Activated CD4-positive, alpha-beta memory T cell treated with anti-CD3 and anti-CD28 coated beads, Interleukin-2, amount 10 ng/mL, durations not matched to agents 7 days and 5 days (primary cell): ENCODE data around the gene MAD1L1. TPM values are rescaled to one million over a fixed set of nuclear protein-coding genes. Genes with fewer than 3 reads are reported as not detected.

Source experiments
- CTCF ChIA-PET: fragments of 350-600 bp; sonication (Branson Sonifier 250); formaldehyde crosslinking; loops from one replicate; lab custom pipeline; 2021; ENCODE audit warnings: antibody characterized with exemption, inconsistent platforms; lab: Charles Lee
- POLR2A ChIA-PET: fragments of 350-600 bp; sonication (Branson Sonifier 250); formaldehyde crosslinking; loops from one replicate; lab custom pipeline; 2021; ENCODE audit warnings: antibody characterized with exemption; lab: Charles Lee
- DNase-seq: peaks from one replicate; pipeline ENCODE4 v3.0.0-alpha.2; 2020
- H3K27ac Mint-ChIP-seq: one replicate; pipeline ENCODE4 v1.8.0; 2021; ENCODE audit warnings: mild to moderate bottlenecking, mixed read lengths
- H3K27me3 Mint-ChIP-seq: one replicate; pipeline ENCODE4 v1.8.0; 2021; ENCODE audit warnings: mixed read lengths
- H3K36me3 Mint-ChIP-seq: one replicate; pipeline ENCODE4 v1.8.0; 2021; ENCODE audit warnings: low read depth, mixed read lengths
- H3K4me1 Mint-ChIP-seq: one replicate; pipeline ENCODE4 v1.8.0; 2021; ENCODE audit warnings: mixed read lengths
- H3K4me3 Mint-ChIP-seq: one replicate; pipeline ENCODE4 v1.8.0; 2021; ENCODE audit warnings: mild to moderate bottlenecking, mixed read lengths
- H3K9me3 Mint-ChIP-seq: one replicate; pipeline ENCODE4 v1.8.0; 2021; ENCODE audit warnings: mixed read lengths
- total RNA-seq, 2 experiments: library from RNA; stranded (reverse); gene quantifications; one replicate each; pipeline ENCODE4 v1.2.3, GENCODE V29; 2021

MAD1L1 gene
- total RNA-seq, 2 experiments from 2014 or later = 120 to 136 TPM

GRCh38 chr7:1945558-1945957 lies 287.2 kb downstream of the MAD1L1 start:
- Mint-ChIP-seq H3K4me1 (peaks cover 47% of the 10 kb centered on the region), H3K9me3 (no peaks in the 10 kb centered on the region), H3K36me3 (peaks cover 4% of the 10 kb centered on the region), H3K27me3 (no peaks in the 10 kb centered on the region), H3K4me3 (no peak overlapping the region), H3K27ac (no peak overlapping the region)
- POLR2A ChIA-PET = no interaction called here
- no peak for DNase-seq
- CTCF ChIA-PET = no interaction called here

- DNase-seq = no peak
- H3K27me3 Mint-ChIP-seq = no peaks in the 10 kb centered on the region
- CTCF ChIA-PET = no interaction called here
- no peak overlapping the region for H3K4me3 Mint-ChIP-seq
- H3K36me3 Mint-ChIP-seq = peaks cover 12% of the 10 kb centered on the region
- H3K27ac Mint-ChIP-seq = no peak overlapping the region
- POLR2A ChIA-PET = interaction anchor here (0.7 kb wide), 1 partner anchor 42 kb away, joined by 3 read pairs; no protein-coding TSS in a partner anchor
- no peaks in the 10 kb centered on the region for H3K9me3 Mint-ChIP-seq
- peaks cover 46% of the 10 kb centered on the region for H3K4me1 Mint-ChIP-seq
Measured at GRCh38 chr7:1944619-1945210, 288.0 kb downstream of the MAD1L1 start.

GRCh38 chr7:1943933-1944618 lies 288.7 kb downstream of the MAD1L1 start:
- CTCF ChIA-PET = no interaction called here

GRCh38 chr7:1943326-1943725 lies 289.4 kb downstream of the MAD1L1 start:
- Mint-ChIP-seq H3K36me3 (peaks cover 25% of the 10 kb centered on the region), H3K4me3 (no peak overlapping the region), H3K27me3 (no peaks in the 10 kb centered on the region), H3K27ac (peak overlapping the region; percentile 27), H3K4me1 (peaks cover 55% of the 10 kb centered on the region), H3K9me3 (no peaks in the 10 kb centered on the region)
- ChIA-PET CTCF (no interaction called here), POLR2A (no interaction called here)
- DNase-seq = no peak

More at GRCh38 chr7:1943933-1944618, 288.7 kb downstream of the MAD1L1 start:
- no peaks in the 10 kb centered on the region for H3K9me3 Mint-ChIP-seq
- peak overlapping the region; percentile 20 for H3K4me3 Mint-ChIP-seq
- H3K27me3 Mint-ChIP-seq = no peaks in the 10 kb centered on the region
- DNase-seq = peak; percentile 73
- peaks cover 48% of the 10 kb centered on the region for H3K4me1 Mint-ChIP-seq
- H3K36me3 Mint-ChIP-seq = peaks cover 17% of the 10 kb centered on the region
- H3K27ac Mint-ChIP-seq = peak overlapping the region; percentile 52
- POLR2A ChIA-PET = interaction anchor here (0.7 kb wide), 1 partner anchor 43 kb away, joined by 3 read pairs; no protein-coding TSS in a partner anchor

- Mint-ChIP-seq H3K4me3 (no peak overlapping the region), H3K27ac (peak overlapping the region; percentile 31), H3K36me3 (peaks cover 28% of the 10 kb centered on the region), H3K9me3 (no peaks in the 10 kb centered on the region), H3K27me3 (no peaks in the 10 kb centered on the region), H3K4me1 (peaks cover 59% of the 10 kb centered on the region)
- no peak for DNase-seq
- ChIA-PET CTCF (no interaction called here), POLR2A (no interaction called here)
Measured at GRCh38 chr7:1942941-1943289, 289.8 kb downstream of the MAD1L1 start.

GRCh38 chr7:1942243-1942940 lies 290.4 kb downstream of the MAD1L1 start:
- POLR2A ChIA-PET = no interaction called here
- Mint-ChIP-seq H3K4me3 (no peak overlapping the region), H3K4me1 (peaks cover 59% of the 10 kb centered on the region), H3K36me3 (peaks cover 28% of the 10 kb centered on the region), H3K27me3 (no peaks in the 10 kb centered on the region), H3K27ac (peak overlapping the region; percentile 55), H3K9me3 (no peaks in the 10 kb centered on the region)
- CTCF ChIA-PET = no interaction called here
- DNase-seq = no peak

GRCh38 chr7:1941464-1942242 lies 291.1 kb downstream of the MAD1L1 start:
- ChIA-PET CTCF (no interaction called here), POLR2A (no interaction called here)
- Mint-ChIP-seq H3K4me3 (no peak overlapping the region), H3K27me3 (no peaks in the 10 kb centered on the region), H3K36me3 (peaks cover 34% of the 10 kb centered on the region), H3K4me1 (peaks cover 63% of the 10 kb centered on the region), H3K27ac (peak overlapping the region; percentile 55), H3K9me3 (no peaks in the 10 kb centered on the region)
- DNase-seq = no peak

GRCh38 chr7:1940863-1941262 lies 291.9 kb downstream of the MAD1L1 start:
- ChIA-PET CTCF (interaction anchor here (1.9 kb wide), 1 partner anchor 46 kb away, joined by 9 read pairs; no protein-coding TSS in a partner anchor), POLR2A (interaction anchor here (0.6 to 2.1 kb wide), 7 partner anchors 10 to 99 kb away, joined by 3 to 42 read pairs (median 3); no protein-coding TSS in a partner anchor)
- DNase-seq = no peak
- Mint-ChIP-seq H3K9me3 (no peaks in the 10 kb centered on the region), H3K36me3 (peaks cover 41% of the 10 kb centered on the region), H3K27me3 (no peaks in the 10 kb centered on the region), H3K4me3 (peak overlapping the region; percentile 94), H3K4me1 (peaks cover 63% of the 10 kb centered on the region), H3K27ac (peak overlapping the region; percentile 100)

- ChIA-PET CTCF (interaction anchor here (1.9 kb wide), 1 partner anchor 46 kb away, joined by 9 read pairs; no protein-coding TSS in a partner anchor), POLR2A (interaction anchor here (0.6 to 2.1 kb wide), 17 partner anchors 10 to 467 kb away, joined by 3 to 42 read pairs (median 4); partner anchors contain the start of genes MRM2 and NUDT1)
- peaks cover 63% of the 10 kb centered on the region for H3K4me1 Mint-ChIP-seq
- H3K27me3 Mint-ChIP-seq = no peaks in the 10 kb centered on the region
- H3K9me3 Mint-ChIP-seq = no peaks in the 10 kb centered on the region
- peak; percentile 96 for DNase-seq
- peak overlapping the region; percentile 100 for H3K27ac Mint-ChIP-seq
- H3K4me3 Mint-ChIP-seq = peak overlapping the region; percentile 94
- H3K36me3 Mint-ChIP-seq = peaks cover 44% of the 10 kb centered on the region
Measured at GRCh38 chr7:1940402-1940786, 292.4 kb downstream of the MAD1L1 start.

- ChIA-PET POLR2A (interaction anchor here (0.6 to 2.1 kb wide), 18 partner anchors 11 to 467 kb away, joined by 3 to 42 read pairs (median 4); partner anchors contain the start of genes MRM2, NUDT1 and PSMG3), CTCF (interaction anchor here (1.0 to 1.9 kb wide), 3 partner anchors 12 to 47 kb away, joined by 3 to 9 read pairs (median 4); no protein-coding TSS in a partner anchor)
- H3K36me3 Mint-ChIP-seq = peaks cover 51% of the 10 kb centered on the region
- peak overlapping the region; percentile 100 for H3K27ac Mint-ChIP-seq
- no peaks in the 10 kb centered on the region for H3K27me3 Mint-ChIP-seq
- DNase-seq = no peak
- H3K9me3 Mint-ChIP-seq = no peaks in the 10 kb centered on the region
- H3K4me3 Mint-ChIP-seq = peak overlapping the region; percentile 94
- H3K4me1 Mint-ChIP-seq = peaks cover 60% of the 10 kb centered on the region
Measured at GRCh38 chr7:1939434-1940401, 293.0 kb downstream of the MAD1L1 start.

- no peaks in the 10 kb centered on the region for H3K27me3 Mint-ChIP-seq
- H3K9me3 Mint-ChIP-seq = no peaks in the 10 kb centered on the region
- H3K27ac Mint-ChIP-seq = peak overlapping the region; percentile 100
- peaks cover 56% of the 10 kb centered on the region for H3K36me3 Mint-ChIP-seq
- ChIA-PET CTCF (interaction anchor here (1.0 to 1.9 kb wide), 3 partner anchors 12 to 48 kb away, joined by 3 to 9 read pairs (median 4); no protein-coding TSS in a partner anchor), POLR2A (interaction anchor here (1.0 to 2.1 kb wide), 14 partner anchors 12 to 468 kb away, joined by 3 to 42 read pairs (median 5); partner anchors contain the start of genes MRM2, NUDT1 and PSMG3)
- DNase-seq = peak; percentile 41
- H3K4me1 Mint-ChIP-seq = peaks cover 57% of the 10 kb centered on the region
- peak overlapping the region; percentile 94 for H3K4me3 Mint-ChIP-seq
Measured at GRCh38 chr7:1938788-1939433, 293.8 kb downstream of the MAD1L1 start.
